Hepatocyte (in vitro differentiated cells): Measurements from ENCODE around the gene PLD1. TPM values are rescaled to one million over a fixed set of nuclear protein-coding genes. Genes with fewer than 3 reads are reported as not detected.

Source experiments
- DNase-seq: peaks from one replicate; pipeline ENCODE4 v3.0.0-alpha.2; 2016; ENCODE audit warnings: low spot score
- H2AFZ ChIP-seq: fragments of 200-600 bp; sonication (generic); 2 replicates; pipeline ENCODE4 v1.6.0; 2016; ENCODE audit warnings: antibody characterized with exemption, mild to moderate bottlenecking
- H3K27ac ChIP-seq: fragments of 200-600 bp; sonication (generic); 2 replicates; pipeline ENCODE4 v1.5.1; 2016; ENCODE audit warnings: mild to moderate bottlenecking
- H3K27me3 ChIP-seq: fragments of 200-600 bp; sonication (generic); 2 replicates; pipeline ENCODE4 v1.6.1; 2016
- H3K36me3 ChIP-seq: fragments of 200-600 bp; sonication (generic); replicated peaks from 2 replicates; pipeline ENCODE4 v1.5.1; 2016; ENCODE audit warnings: low read depth; ENCODE audit not compliant: insufficient read depth
- H3K4me1 ChIP-seq: fragments of 200-600 bp; sonication (generic); 2 replicates; pipeline ENCODE4 v1.5.1; 2016; ENCODE audit warnings: mild to moderate bottlenecking, moderate library complexity; ENCODE audit not compliant: insufficient read depth
- H3K4me2 ChIP-seq: fragments of 200-600 bp; sonication (generic); 2 replicates; pipeline ENCODE4 v1.6.0; 2016
- H3K4me3 ChIP-seq: fragments of 200-600 bp; sonication (generic); 2 replicates; pipeline ENCODE4 v1.5.1; 2016; ENCODE audit warnings: mild to moderate bottlenecking
- H3K79me2 ChIP-seq: fragments of 200-600 bp; sonication (generic); 2 replicates; pipeline ENCODE4 v1.6.0; 2017; ENCODE audit warnings: mild to moderate bottlenecking
- H3K9me2 ChIP-seq: fragments of 200-600 bp; sonication (generic); replicated peaks from 2 replicates; pipeline ENCODE4 v1.6.0; 2017; ENCODE audit warnings: mild to moderate bottlenecking; ENCODE audit not compliant: insufficient read depth
- H3K9me3 ChIP-seq: fragments of 200-600 bp; sonication (generic); 2 replicates; pipeline ENCODE4 v1.5.1; 2016; ENCODE audit warnings: low read depth, mild to moderate bottlenecking
- H4K20me1 ChIP-seq: fragments of 200-600 bp; sonication (generic); 2 replicates; pipeline ENCODE4 v1.6.0; 2016; ENCODE audit warnings: mild to moderate bottlenecking; ENCODE audit not compliant: insufficient read depth, poor library complexity, severe bottlenecking
- CTCF ChIP-seq: fragments of 200-600 bp; sonication (generic); IDR thresholded peaks from 2 replicates; pipeline ENCODE4 v1.5.1; 2016; ENCODE audit warnings: antibody characterized with exemption, mild to moderate bottlenecking; ENCODE audit not compliant: poor library complexity
- EZH2 ChIP-seq: fragments of 200-600 bp; sonication (generic); IDR thresholded peaks from 2 replicates; pipeline ENCODE4 v1.6.1; 2016; ENCODE audit warnings: antibody characterized with exemption, mild to moderate bottlenecking, borderline replicate concordance
- EZH2phosphoT487 ChIP-seq: fragments of 200-600 bp; sonication (generic); IDR thresholded peaks from one replicate; pipeline ENCODE4 v1.6.1; 2018; ENCODE audit warnings: antibody characterized with exemption, mild to moderate bottlenecking, low read depth, moderate library complexity; ENCODE audit not compliant: unreplicated experiment, severe bottlenecking
- WGBS: methylation state at CpG from one replicate; pipeline ENCODE4 v1.1.6; 2016; ENCODE audit warnings: low lambda C conversion rate; ENCODE audit errors: missing lambda C conversion rate; 5-methylcytosine and 5-hydroxymethylcytosine counted together
- polyA plus RNA-seq: library from polyadenylated mRNA; unstranded; fragments of >200 nt; fragmentation: Nextera tagmentation; extraction: Ambion mirVana; gene quantifications from 2 replicates; pipeline ENCODE4 v1.2.1, GENCODE V29; 2016
- total RNA-seq: library from RNA; depleted of rRNA; stranded (reverse); fragments of >200 nt; gene quantifications from 2 replicates; pipeline ENCODE4 v1.2.3, GENCODE V29; 2014

PLD1 gene
- total and polyA plus RNA-seq, 2 experiments from 2014 or later: 29.4 to 71.1 TPM

GRCh38 chr3:171810629-171811294, 479 bp upstream of the PLD1 start:
- Histone ChIP-seq H3K79me2 (peaks cover 12% of the 10 kb centered on the region), H3K4me3 (peak overlapping the region; percentile 43)

GRCh38 chr3:171809611-171809860, 747 bp downstream of the PLD1 start:
- no peaks in the 10 kb centered on the region for H3K9me3 ChIP-seq
- no peak for DNase-seq
- H3K4me1 ChIP-seq: peaks cover 30% of the 10 kb centered on the region
- H3K4me3 ChIP-seq: peak overlapping the region; percentile 43
- H3K9me2 ChIP-seq: no peaks in the 10 kb centered on the region
- H4K20me1 ChIP-seq: no peaks in the 10 kb centered on the region
- WGBS: under 1% methylated on average over 11 of the region's 11 CpGs
- peaks cover 24% of the 10 kb centered on the region for H3K79me2 ChIP-seq
- H3K4me2 ChIP-seq: peak overlapping the region; percentile 89
- H3K36me3 ChIP-seq: no peaks in the 10 kb centered on the region
- TF ChIP-seq EZH2 (no peak), EZH2phosphoT487 (no peak), CTCF (no peak)
- no peaks in the 10 kb centered on the region for H3K27me3 ChIP-seq
- peak overlapping the region; percentile 96 for H3K27ac ChIP-seq
- H2AFZ ChIP-seq: peak overlapping the region; percentile 60

More at GRCh38 chr3:171810629-171811294, 479 bp upstream of the PLD1 start:
- Histone ChIP-seq H3K36me3 (no peaks in the 10 kb centered on the region), H3K4me1 (peaks cover 23% of the 10 kb centered on the region), H4K20me1 (no peaks in the 10 kb centered on the region), H3K4me2 (peak overlapping the region; percentile 89), H3K9me2 (no peaks in the 10 kb centered on the region), H2AFZ (peak overlapping the region; percentile 60), H3K27ac (peak overlapping the region; percentile 96), H3K27me3 (no peaks in the 10 kb centered on the region), H3K9me3 (no peaks in the 10 kb centered on the region)
- 20% methylated on average over 22 of the region's 22 CpGs for WGBS
- DNase-seq: no peak
- TF ChIP-seq CTCF: no peak
- TF ChIP-seq EZH2: no peak
- no peak for TF ChIP-seq EZH2phosphoT487

GRCh38 chr3:171807806-171808205, 2.5 kb downstream of the PLD1 start:
- DNase-seq: no peak
- Histone ChIP-seq H3K9me3 (no peaks in the 10 kb centered on the region), H3K4me3 (no peak overlapping the region), H3K36me3 (no peaks in the 10 kb centered on the region), H3K79me2 (peaks cover 41% of the 10 kb centered on the region), H3K27me3 (no peaks in the 10 kb centered on the region), H3K9me2 (no peaks in the 10 kb centered on the region), H3K4me2 (no peak overlapping the region), H3K4me1 (peaks cover 32% of the 10 kb centered on the region), H2AFZ (no peak overlapping the region), H4K20me1 (no peaks in the 10 kb centered on the region), H3K27ac (no peak overlapping the region)
- WGBS: 90% methylated on average over 6 of the region's 6 CpGs
- TF ChIP-seq EZH2phosphoT487: no peak
- TF ChIP-seq CTCF: no peak
- no peak for TF ChIP-seq EZH2

- WGBS: 88% methylated on average over 7 of the region's 7 CpGs
- Histone ChIP-seq H3K36me3 (no peaks in the 10 kb centered on the region), H3K79me2 (peaks cover 47% of the 10 kb centered on the region), H3K27me3 (no peaks in the 10 kb centered on the region), H3K9me2 (no peaks in the 10 kb centered on the region), H3K4me2 (peak overlapping the region; percentile 58), H3K4me3 (no peak overlapping the region), H3K4me1 (peaks cover 38% of the 10 kb centered on the region), H3K9me3 (no peaks in the 10 kb centered on the region), H3K27ac (peak overlapping the region; percentile 77), H4K20me1 (no peaks in the 10 kb centered on the region), H2AFZ (no peak overlapping the region)
- no peak for DNase-seq
- TF ChIP-seq EZH2phosphoT487 (no peak), CTCF (no peak), EZH2 (no peak)
Observed at GRCh38 chr3:171807129-171807675, 3.1 kb downstream of the PLD1 start.
